Gastroesophageal sphincter (tissue), 3 donors: ENCODE measurements around the gene SPSB1.

Source experiments
- CTCF ChIP-seq, 4 experiments: fragments of 200-600 bp in 2 of 4; fragments of 450-650 bp in 2 of 4; sonication (generic) in 1 of 4; IDR thresholded peaks; one replicate each; pipeline ENCODE4 v1.5.1; 2017 to 2019; ENCODE audit warnings: antibody characterized with exemption in 4 of 4, mild to moderate bottlenecking in 2 of 4, moderate library complexity in 2 of 4
- EP300 ChIP-seq: sonication (generic); formaldehyde crosslinking; IDR thresholded peaks from one replicate; pipeline ENCODE4 v1.6.1; 2017; ENCODE audit warnings: antibody characterized with exemption, mild to moderate bottlenecking
- POLR2A ChIP-seq, 2 donors: fragments of 450-650 bp; IDR thresholded peaks; one replicate each; pipeline ENCODE4 v1.6.1; 2017; ENCODE audit warnings: antibody characterized with exemption in 2 of 2, mild to moderate bottlenecking in 2 of 2, moderate library complexity in 1 of 2

GRCh38 chr1:9416918-9417500, 124.3 kb downstream of the SPSB1 start:
- TF ChIP-seq EP300 (no peak), POLR2A (IDR thresholded peaks at IDR 0.05) (no peak), CTCF (IDR thresholded peaks at IDR 0.05) (no peak)
